ENCODE measurements around the gene QRFP.

The QRFP gene

GRCh38 chr9:130892477-130893304 lies 3.9 kb downstream of the QRFP start:
- TF ChIP-seq CTCF (IDR thresholded peaks at IDR 0.05; ENCODE audit: low read depth, low read length) = no peak
- in situ Hi-C loops (cut with HindIII; ENCODE audit: low sequenced_read_pairs) = no loop called here
- DNase-seq (ENCODE audit: low read depth, low spot score) = no peak
- H3K4me3 ChIP-seq (ENCODE audit: low read depth, low read length) = no peak overlapping the region

- no peak for TF ChIP-seq CTCF (IDR thresholded peaks at IDR 0.05; ENCODE audit: low read depth, low read length)
- DNase-seq (ENCODE audit: low read depth, low spot score) = no peak
- in situ Hi-C loops (cut with HindIII; ENCODE audit: low sequenced_read_pairs) = no loop called here
- H3K4me3 ChIP-seq (ENCODE audit: low read depth, low read length) = no peak overlapping the region
These were observed 4.7 kb downstream of the QRFP start for GRCh38 chr9:130891688-130892476.

- in situ Hi-C loops (cut with HindIII; ENCODE audit: low sequenced_read_pairs) = no loop called here
- no peak for DNase-seq (ENCODE audit: low read depth, low spot score)
- TF ChIP-seq CTCF (IDR thresholded peaks at IDR 0.05; ENCODE audit: low read depth, low read length) = no peak
- H3K4me3 ChIP-seq (ENCODE audit: low read depth, low read length) = no peak overlapping the region
These were observed 5.5 kb downstream of the QRFP start for GRCh38 chr9:130890870-130891687.

- H3K4me3 ChIP-seq (ENCODE audit: low read depth, low read length) = no peak overlapping the region
- no peak for TF ChIP-seq CTCF (IDR thresholded peaks at IDR 0.05; ENCODE audit: low read depth, low read length)
- in situ Hi-C loops (cut with HindIII; ENCODE audit: low sequenced_read_pairs) = no loop called here
- no peak for DNase-seq (ENCODE audit: low read depth, low spot score)
These were observed 6.5 kb downstream of the QRFP start for GRCh38 chr9:130890124-130890523.

GRCh38 chr9:130888146-130888885 lies 8.3 kb downstream of the QRFP start:
- no peak for TF ChIP-seq CTCF (IDR thresholded peaks at IDR 0.05; ENCODE audit: low read depth, low read length)
- DNase-seq (ENCODE audit: low read depth, low spot score) = no peak
- no peak overlapping the region for H3K4me3 ChIP-seq (ENCODE audit: low read depth, low read length)
- in situ Hi-C loops (cut with HindIII; ENCODE audit: low sequenced_read_pairs) = no loop called here
